A673 (cell line): ENCODE data around the gene STAMBPL1.

Source experiments
- CTCF ChIP-seq: fragments of 300-800, 200-600 bp; sonication (generic); conservative IDR thresholded peaks from 2 replicates; pipeline ENCODE4 v1.5.1; 2017; ENCODE audit warnings: low read depth, mild to moderate bottlenecking, antibody characterized with exemption, low read length, moderate library complexity, mixed read lengths
- EZH2 ChIP-seq: fragments of 200-600 bp; sonication (generic); IDR thresholded peaks from 2 replicates; pipeline ENCODE4 v1.6.1; 2017; ENCODE audit warnings: borderline replicate concordance, low read depth, mild to moderate bottlenecking, mixed read lengths, antibody characterized with exemption, low read length; ENCODE audit not compliant: poor library complexity, severe bottlenecking

- TF ChIP-seq CTCF (no peak), EZH2 (no peak)
Observed at GRCh38 chr10:88899886-88900285, 19.8 kb downstream of the STAMBPL1 start.
